GM12878 (cell line): ENCODE results near the gene CSK. TPM values are rescaled to one million over a fixed set of nuclear protein-coding genes. Genes with fewer than 3 reads are reported as not detected.

Experiments used
- MEF2B ChIP-seq: fragments of 450-650 bp; IDR thresholded peaks from 2 replicates; pipeline ENCODE4 v1.6.1; 2018; ENCODE audit warnings: mild to moderate bottlenecking, moderate library complexity; ENCODE audit not compliant: partially characterized antibody, poor library complexity, severe bottlenecking
- MXI1 ChIP-seq: fragments of 150-350 bp; IDR thresholded peaks from 2 replicates; pipeline ENCODE4 v1.6.1; 2011; ENCODE audit warnings: low read depth, mild to moderate bottlenecking, inconsistent platforms, low read length, improper control_type of control experiment
- SUPT20H ChIP-seq: IDR thresholded peaks from 2 replicates; pipeline ENCODE4 v1.6.1; 2011; ENCODE audit warnings: low read depth, mild to moderate bottlenecking, low read length, moderate library complexity, borderline replicate concordance; ENCODE audit not compliant: control insufficient read depth
- polyA plus RNA-seq, 11 experiments: library from polyadenylated mRNA; depleted of rRNA in 4 of 11; unstranded in 6 of 11; stranded (reverse) in 5 of 11; fragments of >200 nt; fragmentation: Nextera tagmentation in 4 of 11; fragmentation: Illumina TruSeq in 1 of 11; extraction: Ambion mirVana in 4 of 11; extraction: Trizol in 1 of 11; gene quantifications; 1 replicate in 1 of 11; 2 replicates in 10 of 11; pipeline versions ENCODE4 v1.2.1 to v1.2.3, GENCODE V29; 2011 to 2016; ENCODE audit warnings: inconsistent platforms in 2 of 11, missing spikeins in 2 of 11, low read depth in 1 of 11
- total RNA-seq, 4 experiments: library from RNA; depleted of rRNA in 3 of 4; stranded (reverse); fragments of >200 nt in 3 of 4; fragmentation: Illumina TruSeq in 1 of 4; extraction: Trizol in 1 of 4; gene quantifications; 2 replicates each; pipeline versions ENCODE4 v1.2.1 to v1.2.3, GENCODE V29; 2013 to 2021
- TF ChIP-seq, protein P1 (sequence below): IDR thresholded peaks from 2 replicates; pipeline ENCODE4 v1.6.1; 2012; ENCODE audit warnings: mild to moderate bottlenecking, low read depth, low read length
- TF ChIP-seq, protein P2 (sequence below): fragments of 450-650 bp; IDR thresholded peaks from 2 replicates; pipeline ENCODE4 v1.6.1; 2017; ENCODE audit warnings: antibody characterized with exemption, mild to moderate bottlenecking, moderate library complexity

CSK gene
- total and polyA plus RNA-seq, 10 of the 15 experiments (the other 5 are each of a cell fraction or from before 2014, with no cell fraction given) = 3.4 to 327 (median 75.8) TPM

DNA sequence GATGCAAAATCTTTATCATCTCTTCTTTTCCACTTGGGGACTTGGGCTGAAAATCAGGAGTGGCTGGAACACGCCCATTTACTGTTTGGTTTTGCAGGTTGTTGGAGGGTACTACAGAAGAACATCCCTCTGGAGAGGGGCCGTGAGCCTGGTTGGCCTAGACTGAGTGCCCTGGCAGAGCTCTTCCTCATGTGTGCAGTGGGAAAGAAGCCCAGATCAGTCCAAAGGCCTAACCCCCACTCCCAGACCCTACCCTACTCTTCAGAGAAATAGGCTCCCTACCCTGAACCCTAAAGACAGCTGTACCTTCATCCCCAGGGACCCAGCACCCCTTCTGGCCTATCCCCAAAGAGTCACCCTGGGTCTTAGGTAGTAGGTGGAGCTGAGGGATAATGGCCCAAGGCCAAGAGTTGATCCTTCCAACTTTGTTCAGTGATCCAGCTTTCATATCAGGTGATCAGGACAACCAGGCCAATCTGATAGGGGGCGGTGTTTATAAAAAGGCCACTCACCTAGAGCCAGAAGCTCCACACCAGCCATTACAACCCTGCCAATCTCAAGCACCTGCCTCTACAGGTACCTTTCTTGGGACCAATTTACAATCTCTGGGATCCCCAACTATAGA, 33.4 kb upstream of the CSK start, which contains the start of gene CYP1A2 (continued):
- TF ChIP-seq, protein P1, sequence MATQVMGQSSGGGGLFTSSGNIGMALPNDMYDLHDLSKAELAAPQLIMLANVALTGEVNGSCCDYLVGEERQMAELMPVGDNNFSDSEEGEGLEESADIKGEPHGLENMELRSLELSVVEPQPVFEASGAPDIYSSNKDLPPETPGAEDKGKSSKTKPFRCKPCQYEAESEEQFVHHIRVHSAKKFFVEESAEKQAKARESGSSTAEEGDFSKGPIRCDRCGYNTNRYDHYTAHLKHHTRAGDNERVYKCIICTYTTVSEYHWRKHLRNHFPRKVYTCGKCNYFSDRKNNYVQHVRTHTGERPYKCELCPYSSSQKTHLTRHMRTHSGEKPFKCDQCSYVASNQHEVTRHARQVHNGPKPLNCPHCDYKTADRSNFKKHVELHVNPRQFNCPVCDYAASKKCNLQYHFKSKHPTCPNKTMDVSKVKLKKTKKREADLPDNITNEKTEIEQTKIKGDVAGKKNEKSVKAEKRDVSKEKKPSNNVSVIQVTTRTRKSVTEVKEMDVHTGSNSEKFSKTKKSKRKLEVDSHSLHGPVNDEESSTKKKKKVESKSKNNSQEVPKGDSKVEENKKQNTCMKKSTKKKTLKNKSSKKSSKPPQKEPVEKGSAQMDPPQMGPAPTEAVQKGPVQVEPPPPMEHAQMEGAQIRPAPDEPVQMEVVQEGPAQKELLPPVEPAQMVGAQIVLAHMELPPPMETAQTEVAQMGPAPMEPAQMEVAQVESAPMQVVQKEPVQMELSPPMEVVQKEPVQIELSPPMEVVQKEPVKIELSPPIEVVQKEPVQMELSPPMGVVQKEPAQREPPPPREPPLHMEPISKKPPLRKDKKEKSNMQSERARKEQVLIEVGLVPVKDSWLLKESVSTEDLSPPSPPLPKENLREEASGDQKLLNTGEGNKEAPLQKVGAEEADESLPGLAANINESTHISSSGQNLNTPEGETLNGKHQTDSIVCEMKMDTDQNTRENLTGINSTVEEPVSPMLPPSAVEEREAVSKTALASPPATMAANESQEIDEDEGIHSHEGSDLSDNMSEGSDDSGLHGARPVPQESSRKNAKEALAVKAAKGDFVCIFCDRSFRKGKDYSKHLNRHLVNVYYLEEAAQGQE = no peak
- no peak for TF ChIP-seq SUPT20H
- TF ChIP-seq, protein P2, sequence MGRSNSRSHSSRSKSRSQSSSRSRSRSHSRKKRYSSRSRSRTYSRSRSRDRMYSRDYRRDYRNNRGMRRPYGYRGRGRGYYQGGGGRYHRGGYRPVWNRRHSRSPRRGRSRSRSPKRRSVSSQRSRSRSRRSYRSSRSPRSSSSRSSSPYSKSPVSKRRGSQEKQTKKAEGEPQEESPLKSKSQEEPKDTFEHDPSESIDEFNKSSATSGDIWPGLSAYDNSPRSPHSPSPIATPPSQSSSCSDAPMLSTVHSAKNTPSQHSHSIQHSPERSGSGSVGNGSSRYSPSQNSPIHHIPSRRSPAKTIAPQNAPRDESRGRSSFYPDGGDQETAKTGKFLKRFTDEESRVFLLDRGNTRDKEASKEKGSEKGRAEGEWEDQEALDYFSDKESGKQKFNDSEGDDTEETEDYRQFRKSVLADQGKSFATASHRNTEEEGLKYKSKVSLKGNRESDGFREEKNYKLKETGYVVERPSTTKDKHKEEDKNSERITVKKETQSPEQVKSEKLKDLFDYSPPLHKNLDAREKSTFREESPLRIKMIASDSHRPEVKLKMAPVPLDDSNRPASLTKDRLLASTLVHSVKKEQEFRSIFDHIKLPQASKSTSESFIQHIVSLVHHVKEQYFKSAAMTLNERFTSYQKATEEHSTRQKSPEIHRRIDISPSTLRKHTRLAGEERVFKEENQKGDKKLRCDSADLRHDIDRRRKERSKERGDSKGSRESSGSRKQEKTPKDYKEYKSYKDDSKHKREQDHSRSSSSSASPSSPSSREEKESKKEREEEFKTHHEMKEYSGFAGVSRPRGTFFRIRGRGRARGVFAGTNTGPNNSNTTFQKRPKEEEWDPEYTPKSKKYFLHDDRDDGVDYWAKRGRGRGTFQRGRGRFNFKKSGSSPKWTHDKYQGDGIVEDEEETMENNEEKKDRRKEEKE = no peak
- no peak for TF ChIP-seq MXI1
- TF ChIP-seq MEF2B = no peak
